HFF-Myc (cell line): ENCODE data around the gene COL13A1.

Experiments
- DNase-seq: peaks from one replicate; pipeline ENCODE4 v3.0.0-alpha.2; 2011; ENCODE audit warnings: low read depth; ENCODE audit errors: extremely low read depth
- H3K4me3 ChIP-seq: replicated peaks from 2 replicates; pipeline ENCODE4 v1.5.1; 2011; ENCODE audit warnings: low read depth, mild to moderate bottlenecking, control low read depth, low read length
- TF ChIP-seq, protein P1 (sequence below): IDR thresholded peaks from 2 replicates; pipeline ENCODE4 v1.5.1; 2012; ENCODE audit warnings: mild to moderate bottlenecking, low read depth, low read length, control low read depth; ENCODE audit errors: missing control alignments

The COL13A1 gene

GRCh38 chr10:69918036-69918435 is 116.3 kb downstream of the COL13A1 start:
- TF ChIP-seq, protein P1, sequence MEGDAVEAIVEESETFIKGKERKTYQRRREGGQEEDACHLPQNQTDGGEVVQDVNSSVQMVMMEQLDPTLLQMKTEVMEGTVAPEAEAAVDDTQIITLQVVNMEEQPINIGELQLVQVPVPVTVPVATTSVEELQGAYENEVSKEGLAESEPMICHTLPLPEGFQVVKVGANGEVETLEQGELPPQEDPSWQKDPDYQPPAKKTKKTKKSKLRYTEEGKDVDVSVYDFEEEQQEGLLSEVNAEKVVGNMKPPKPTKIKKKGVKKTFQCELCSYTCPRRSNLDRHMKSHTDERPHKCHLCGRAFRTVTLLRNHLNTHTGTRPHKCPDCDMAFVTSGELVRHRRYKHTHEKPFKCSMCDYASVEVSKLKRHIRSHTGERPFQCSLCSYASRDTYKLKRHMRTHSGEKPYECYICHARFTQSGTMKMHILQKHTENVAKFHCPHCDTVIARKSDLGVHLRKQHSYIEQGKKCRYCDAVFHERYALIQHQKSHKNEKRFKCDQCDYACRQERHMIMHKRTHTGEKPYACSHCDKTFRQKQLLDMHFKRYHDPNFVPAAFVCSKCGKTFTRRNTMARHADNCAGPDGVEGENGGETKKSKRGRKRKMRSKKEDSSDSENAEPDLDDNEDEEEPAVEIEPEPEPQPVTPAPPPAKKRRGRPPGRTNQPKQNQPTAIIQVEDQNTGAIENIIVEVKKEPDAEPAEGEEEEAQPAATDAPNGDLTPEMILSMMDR = no peak
- H3K4me3 ChIP-seq = no peak overlapping the region
- DNase-seq = no peak

DNA sequence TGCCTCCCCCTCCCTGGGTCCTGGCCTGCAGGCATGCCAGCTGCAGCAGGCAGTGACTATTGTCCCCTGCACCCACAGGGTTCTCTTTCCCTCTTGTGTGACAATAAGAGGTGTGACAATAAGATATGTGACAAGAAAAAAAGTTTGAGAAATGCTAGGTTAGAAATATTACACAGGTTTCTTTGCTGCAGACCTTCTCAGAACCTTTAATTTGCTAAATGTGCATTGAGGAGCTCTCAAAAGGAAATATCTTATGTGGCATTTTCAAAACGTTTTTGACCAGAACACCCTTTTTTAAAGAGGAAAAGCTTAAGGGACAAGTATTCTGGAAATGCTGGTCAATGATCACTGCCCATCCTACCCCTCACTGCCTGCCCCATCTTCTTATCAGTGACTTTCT is 117.5 kb downstream of the COL13A1 start:
- TF ChIP-seq, protein P1 = no peak
- no peak overlapping the region for H3K4me3 ChIP-seq
- DNase-seq = no peak

- DNase-seq = no peak
- TF ChIP-seq, protein P1 = no peak
- no peak overlapping the region for H3K4me3 ChIP-seq
Measured at GRCh38 chr10:69925111-69925510, 123.4 kb downstream of the COL13A1 start.

DNA sequence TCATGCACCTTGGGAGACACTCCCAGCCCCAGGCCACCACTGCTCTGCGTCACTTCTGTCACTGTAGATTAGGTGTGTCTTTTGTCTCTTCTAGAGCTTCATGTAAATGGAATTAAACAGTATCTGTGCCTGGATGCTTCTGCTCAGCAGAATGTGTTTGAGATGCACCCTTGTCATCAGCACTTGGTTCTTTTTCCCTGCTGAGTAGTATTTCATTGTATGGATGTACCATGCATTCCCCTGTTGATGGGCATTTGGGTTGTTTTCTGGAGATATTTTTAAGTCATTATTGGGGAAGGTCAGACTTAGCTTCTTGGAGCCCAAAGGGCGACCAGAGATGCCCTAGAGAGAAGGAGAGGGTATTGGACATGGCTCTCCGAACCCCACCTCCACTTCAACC is 126.6 kb downstream of the COL13A1 start:
- no peak for DNase-seq
- no peak overlapping the region for H3K4me3 ChIP-seq
- TF ChIP-seq, protein P1 = no peak

DNA sequence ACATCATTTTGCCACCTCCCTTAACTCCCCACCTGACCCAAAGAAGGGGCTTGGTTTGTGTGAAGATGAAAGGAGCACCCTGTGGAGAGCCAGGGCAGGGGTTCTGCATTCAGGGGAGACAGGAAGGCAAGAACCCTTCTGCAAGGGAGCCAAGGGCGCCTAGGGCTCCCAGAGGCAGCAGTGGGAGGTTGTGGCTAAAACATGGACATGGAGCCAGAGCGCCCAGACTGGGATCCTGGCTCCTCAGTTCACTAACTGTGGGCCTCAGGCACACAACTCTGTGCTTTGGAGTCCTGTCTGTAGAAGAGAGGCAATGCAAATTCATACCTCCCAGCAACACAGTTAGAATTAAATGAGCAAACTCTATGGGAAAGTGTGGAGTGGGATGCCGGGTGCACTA is 127.9 kb downstream of the COL13A1 start:
- TF ChIP-seq, protein P1 = no peak
- no peak overlapping the region for H3K4me3 ChIP-seq
- DNase-seq = no peak

- DNase-seq = no peak
- TF ChIP-seq, protein P1 = peak; percentile 4
- no peak overlapping the region for H3K4me3 ChIP-seq
Measured at GRCh38 chr10:69934768-69935167, 133.1 kb downstream of the COL13A1 start.

- TF ChIP-seq, protein P1 = peak; percentile 25
- no peak overlapping the region for H3K4me3 ChIP-seq
- no peak for DNase-seq
Measured at GRCh38 chr10:69936091-69936490, 134.4 kb downstream of the COL13A1 start.
